Upper lobe of left lung (tissue), 6 donors: ENCODE data around the gene OTX2. TPM values are rescaled to one million over a fixed set of nuclear protein-coding genes. Genes with fewer than 3 reads are reported as not detected.

Source experiments
- ATAC-seq, 2 donors: fragments of 200-7000 bp; cut with Tn5 transposase; one replicate each; pipeline ENCODE4 v1.9.1; 2022; ENCODE audit warnings: mild to moderate bottlenecking in 2 of 2, moderate library complexity in 2 of 2; ENCODE audit not compliant: low FRiP score in 2 of 2
- DNase-seq, 2 donors: peaks; one replicate each; pipeline ENCODE4 v3.0.0-alpha.2; 2019 to 2020
- H3K27ac ChIP-seq, 4 donors: fragments of 200-600 bp; sonication (generic); one replicate each; pipeline ENCODE4 v1.5.1; 2016 to 2019
- H3K27me3 ChIP-seq, 4 donors: fragments of 200-600 bp; sonication (generic); one replicate each; pipeline ENCODE4 v1.5.1; 2017 to 2019
- H3K36me3 ChIP-seq, 4 donors: fragments of 200-600 bp; sonication (generic); one replicate each; pipeline ENCODE4 v1.5.1; 2016 to 2019
- H3K4me1 ChIP-seq, 4 donors: fragments of 200-600 bp; sonication (generic); one replicate each; pipeline ENCODE4 v1.5.1; 2018 to 2019
- H3K4me3 ChIP-seq, 4 donors: fragments of 200-600 bp; sonication (generic); one replicate each; pipeline ENCODE4 v1.5.1; 2017 to 2019; ENCODE audit warnings: mild to moderate bottlenecking in 2 of 4, moderate library complexity in 1 of 4
- H3K9me3 ChIP-seq, 4 donors: fragments of 200-600 bp; sonication (generic); one replicate each; pipeline ENCODE4 v1.5.1; 2018 to 2019
- EP300 ChIP-seq, 4 donors: sonication (generic); formaldehyde crosslinking; IDR thresholded peaks; one replicate each; pipeline ENCODE4 v1.5.1; 2017; ENCODE audit warnings: antibody characterized with exemption in 4 of 4, control low read depth in 2 of 4
- POLR2A ChIP-seq, 4 donors: fragments of 450-650 bp; IDR thresholded peaks; one replicate each; pipeline ENCODE4 v1.5.1; 2016 to 2017; ENCODE audit warnings: antibody characterized with exemption in 4 of 4, mild to moderate bottlenecking in 2 of 4
- POLR2AphosphoS5 ChIP-seq, 2 donors: sonication (generic); formaldehyde crosslinking; IDR thresholded peaks; one replicate each; pipeline ENCODE4 v1.5.1; 2017; ENCODE audit warnings: antibody characterized with exemption in 2 of 2
- WGBS, 2 donors: methylation state at CpG; one replicate each; pipeline ENCODE4 v1.1.5; 2017 to 2018; 5-methylcytosine and 5-hydroxymethylcytosine counted together
- total RNA-seq, 6 donors: library from RNA; depleted of rRNA in 4 of 6; stranded (reverse); fragments of >200 nt in 4 of 6; gene quantifications; one replicate each; pipeline versions ENCODE4 v1.1.0 to v1.2.1, GENCODE V29; 2016 to 2021
- TF ChIP-seq, protein P1 (sequence below), 6 experiments: fragments of 450-650 bp in 4 of 6; fragments of 200-600 bp in 2 of 6; sonication (generic) in 2 of 6; IDR thresholded peaks; one replicate each; pipeline ENCODE4 v1.5.1; 2016 to 2019; ENCODE audit warnings: antibody characterized with exemption in 6 of 6
- donor health status: DM: no; HTN: no; CAD: no; lungs with moderate emphysema.
- donor health status: DM: no; HTN: yes; CAD: no; lungs with severe emphysema.

The OTX2 gene
- total RNA-seq, 6 donors from 2014 or later: not detected

DNA sequence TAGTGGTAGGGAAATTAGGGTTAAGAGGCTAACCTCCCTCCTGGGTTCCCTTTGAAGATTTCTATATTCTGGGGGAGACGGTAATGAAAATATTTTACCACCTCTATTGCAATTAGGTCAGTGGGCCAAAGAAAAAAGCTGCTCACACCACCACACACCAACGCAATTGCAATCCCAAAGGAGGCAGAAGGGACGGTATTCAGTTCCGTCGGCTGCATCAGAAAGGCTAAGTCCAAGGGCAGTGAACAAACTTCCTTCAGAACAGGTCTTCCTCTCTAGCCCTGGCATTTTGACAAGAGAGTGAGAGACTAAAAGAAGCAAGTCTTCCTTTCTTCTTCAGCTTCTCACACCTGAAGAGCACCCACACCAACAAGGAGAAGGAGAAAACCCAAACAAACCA lies 51.2 kb downstream of the OTX2 start:
- H3K27me3 ChIP-seq: no peaks in the 10 kb centered on the region
- H3K9me3 ChIP-seq: no peaks in the 10 kb centered on the region
- H3K27ac ChIP-seq: no peak overlapping the region
- ATAC-seq (no peak), DNase-seq (no peak)
- 67 to 74% methylated on average over 5 of the region's 5 CpGs for WGBS, 2 donors
- no peak overlapping the region for H3K4me3 ChIP-seq
- no peaks in the 10 kb centered on the region for H3K36me3 ChIP-seq
- H3K4me1 ChIP-seq: no peaks in the 10 kb centered on the region
- TF ChIP-seq, protein P1, sequence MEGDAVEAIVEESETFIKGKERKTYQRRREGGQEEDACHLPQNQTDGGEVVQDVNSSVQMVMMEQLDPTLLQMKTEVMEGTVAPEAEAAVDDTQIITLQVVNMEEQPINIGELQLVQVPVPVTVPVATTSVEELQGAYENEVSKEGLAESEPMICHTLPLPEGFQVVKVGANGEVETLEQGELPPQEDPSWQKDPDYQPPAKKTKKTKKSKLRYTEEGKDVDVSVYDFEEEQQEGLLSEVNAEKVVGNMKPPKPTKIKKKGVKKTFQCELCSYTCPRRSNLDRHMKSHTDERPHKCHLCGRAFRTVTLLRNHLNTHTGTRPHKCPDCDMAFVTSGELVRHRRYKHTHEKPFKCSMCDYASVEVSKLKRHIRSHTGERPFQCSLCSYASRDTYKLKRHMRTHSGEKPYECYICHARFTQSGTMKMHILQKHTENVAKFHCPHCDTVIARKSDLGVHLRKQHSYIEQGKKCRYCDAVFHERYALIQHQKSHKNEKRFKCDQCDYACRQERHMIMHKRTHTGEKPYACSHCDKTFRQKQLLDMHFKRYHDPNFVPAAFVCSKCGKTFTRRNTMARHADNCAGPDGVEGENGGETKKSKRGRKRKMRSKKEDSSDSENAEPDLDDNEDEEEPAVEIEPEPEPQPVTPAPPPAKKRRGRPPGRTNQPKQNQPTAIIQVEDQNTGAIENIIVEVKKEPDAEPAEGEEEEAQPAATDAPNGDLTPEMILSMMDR (IDR thresholded peaks at IDR 0.05): no peak
- TF ChIP-seq EP300 (IDR thresholded peaks at IDR 0.05): no peak
- no peak for TF ChIP-seq POLR2A (IDR thresholded peaks at IDR 0.05)
- no peak for TF ChIP-seq POLR2AphosphoS5 (IDR thresholded peaks at IDR 0.05)

DNA sequence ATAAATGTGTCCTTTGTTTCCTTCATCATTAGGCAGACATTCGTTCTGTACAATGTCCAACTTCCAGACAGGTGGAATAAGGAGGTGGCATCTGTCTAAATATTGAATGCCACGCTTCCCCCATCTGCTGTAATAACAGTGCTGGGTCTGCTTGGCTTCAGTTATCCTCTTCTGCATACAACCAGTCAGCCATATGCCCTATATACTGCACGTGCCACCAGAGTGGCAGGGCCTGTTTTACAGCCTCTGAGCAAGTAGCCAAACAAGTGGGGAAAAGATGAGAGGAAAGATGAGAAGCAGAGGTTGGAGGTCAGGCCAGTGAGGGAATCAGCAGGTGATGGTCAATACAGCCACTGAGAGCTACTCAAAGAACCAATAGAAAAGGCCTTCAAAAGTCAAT lies 55.4 kb downstream of the OTX2 start:
- Histone ChIP-seq H3K4me1 (no peaks in the 10 kb centered on the region), H3K27ac (no peak overlapping the region), H3K27me3 (no peaks in the 10 kb centered on the region), H3K36me3 (no peaks in the 10 kb centered on the region), H3K9me3 (no peaks in the 10 kb centered on the region), H3K4me3 (no peak overlapping the region)
- DNase-seq (no peak), ATAC-seq (no peak)
- WGBS, 2 donors: 60 to 69% methylated on average over 3 of the region's 3 CpGs
- TF ChIP-seq, protein P1 (IDR thresholded peaks at IDR 0.05): no peak
- TF ChIP-seq POLR2A (IDR thresholded peaks at IDR 0.05): no peak

DNA sequence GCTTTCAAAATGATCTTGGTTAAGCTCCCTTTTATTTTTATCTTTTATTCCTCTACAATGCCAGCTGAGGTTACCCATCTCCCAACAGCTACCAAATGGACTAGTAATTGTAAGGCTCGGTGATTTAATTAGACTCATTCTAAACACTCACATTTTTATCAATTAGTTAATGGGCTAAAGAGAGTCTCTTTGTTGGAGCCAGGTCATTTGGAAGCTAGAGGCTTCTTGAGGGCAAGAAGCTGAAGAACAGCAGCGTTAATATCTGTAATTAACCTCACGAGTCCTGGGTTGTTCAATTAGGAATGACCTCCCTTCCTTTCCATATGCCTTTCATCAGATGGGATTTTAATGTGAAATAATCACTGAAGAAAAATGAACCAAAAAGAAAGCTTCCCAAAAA lies 56.9 kb downstream of the OTX2 start:
- TF ChIP-seq EP300 (IDR thresholded peaks at IDR 0.05) (no peak), POLR2AphosphoS5 (IDR thresholded peaks at IDR 0.05) (no peak), POLR2A (IDR thresholded peaks at IDR 0.05) (no peak)
- TF ChIP-seq, protein P1 (IDR thresholded peaks at IDR 0.05): no peak
- no peaks in the 10 kb centered on the region for H3K36me3 ChIP-seq
- H3K27me3 ChIP-seq: no peaks in the 10 kb centered on the region
- no peak for ATAC-seq
- H3K27ac ChIP-seq: no peak overlapping the region
- WGBS, 2 donors: 70 to 73% methylated on average over 3 of the region's 3 CpGs
- no peaks in the 10 kb centered on the region for H3K9me3 ChIP-seq
- no peak overlapping the region for H3K4me3 ChIP-seq
- H3K4me1 ChIP-seq: no peaks in the 10 kb centered on the region
- DNase-seq: no peak

DNA sequence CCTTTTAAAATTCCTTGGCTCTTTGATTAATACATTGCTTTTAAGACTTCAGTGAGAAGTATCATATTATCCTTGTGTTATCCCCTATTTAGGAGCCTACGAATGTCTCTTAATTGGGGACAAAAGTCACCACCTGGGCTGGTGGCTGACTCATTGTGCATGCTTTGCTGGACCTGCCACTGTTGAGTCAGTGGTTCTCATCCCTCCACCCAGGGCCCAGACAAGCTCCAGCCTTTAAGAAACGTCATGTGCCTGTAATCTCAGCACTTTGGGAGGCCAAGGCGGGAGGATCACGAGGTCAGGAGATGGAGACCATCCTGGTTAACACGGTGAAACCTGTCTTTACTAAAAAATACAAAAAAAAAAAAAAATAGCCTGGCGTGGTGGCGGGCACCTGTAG lies 57.9 kb downstream of the OTX2 start:
- H3K36me3 ChIP-seq: no peaks in the 10 kb centered on the region
- DNase-seq (no peak), ATAC-seq (no peak)
- no peak overlapping the region for H3K4me3 ChIP-seq
- no peak overlapping the region for H3K27ac ChIP-seq
- H3K27me3 ChIP-seq: no peaks in the 10 kb centered on the region
- no peaks in the 10 kb centered on the region for H3K4me1 ChIP-seq
- TF ChIP-seq, protein P1 (IDR thresholded peaks at IDR 0.05): no peak
- TF ChIP-seq POLR2AphosphoS5 (IDR thresholded peaks at IDR 0.05) (no peak), EP300 (IDR thresholded peaks at IDR 0.05) (no peak), POLR2A (IDR thresholded peaks at IDR 0.05) (no peak)
- 85 to 86% methylated on average over 7 of the region's 7 CpGs for WGBS, 2 donors
- H3K9me3 ChIP-seq: no peaks in the 10 kb centered on the region

DNA sequence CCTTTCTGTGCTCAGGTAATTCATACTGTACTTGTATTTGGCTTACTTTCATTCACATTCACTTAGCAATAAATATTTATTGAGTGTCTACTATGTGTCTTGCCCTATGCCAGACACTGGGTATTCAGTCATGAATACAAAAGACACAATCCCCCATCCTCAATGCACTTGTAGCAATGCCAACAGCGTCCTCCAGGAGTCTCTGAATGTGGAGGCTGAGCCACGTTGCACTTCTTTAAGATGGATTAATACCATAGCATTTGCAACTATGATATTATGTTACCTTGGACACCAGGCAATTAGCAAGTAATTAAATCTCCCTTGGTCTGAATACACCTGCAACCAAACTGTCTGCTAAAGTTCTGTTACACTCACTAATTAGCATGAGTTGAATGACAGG lies 58.8 kb downstream of the OTX2 start:
- 40 to 48% methylated on average over 2 of the region's 2 CpGs for WGBS, 2 donors
- no peaks in the 10 kb centered on the region for H3K36me3 ChIP-seq
- TF ChIP-seq, protein P1 (IDR thresholded peaks at IDR 0.05): no peak
- TF ChIP-seq EP300 (IDR thresholded peaks at IDR 0.05): no peak
- TF ChIP-seq POLR2AphosphoS5 (IDR thresholded peaks at IDR 0.05): no peak
- no peak for TF ChIP-seq POLR2A (IDR thresholded peaks at IDR 0.05)

More for the DNA sequence above, 58.8 kb downstream of the OTX2 start:
- Histone ChIP-seq H3K4me1 (no peaks in the 10 kb centered on the region), H3K27me3 (no peaks in the 10 kb centered on the region), H3K9me3 (no peaks in the 10 kb centered on the region), H3K4me3 (no peak overlapping the region), H3K27ac (no peak overlapping the region)
- ATAC-seq: no peak
- no peak for DNase-seq
